Calu3 (cell line): ENCODE data around the gene PKP3. TPM values are rescaled to one million over a fixed set of nuclear protein-coding genes. Genes with fewer than 3 reads are reported as not detected.

Experiments used
- BruUV-seq: library from RNA; stranded (reverse); fragments of 400-500 nt; replicated peaks from 2 replicates; lab custom pipeline; 2021; lab: Mats Ljungman, UMichigan
- CTCF ChIA-PET: fragments of 300-600 bp; sonication (Branson Sonifier 250); formaldehyde crosslinking; loops from one replicate; lab custom pipeline; 2022; ENCODE audit warnings: antibody characterized with exemption; lab: Charles Lee
- DNase-seq: peaks from one replicate; pipeline ENCODE4 v3.0.0; 2022
- H3K27ac Mint-ChIP-seq: one replicate; pipeline ENCODE4 v1.8.0; 2022; ENCODE audit warnings: mixed read lengths; ENCODE audit not compliant: unreplicated experiment
- H3K27me3 Mint-ChIP-seq: one replicate; pipeline ENCODE4 v1.8.0; 2022; ENCODE audit warnings: mixed read lengths; ENCODE audit not compliant: unreplicated experiment
- H3K36me3 Mint-ChIP-seq: one replicate; pipeline ENCODE4 v1.8.0; 2022; ENCODE audit warnings: mild to moderate bottlenecking, moderate library complexity, mixed read lengths; ENCODE audit not compliant: insufficient read depth, unreplicated experiment
- H3K4me1 Mint-ChIP-seq: one replicate; pipeline ENCODE4 v1.8.0; 2022; ENCODE audit warnings: mild to moderate bottlenecking, low read depth, mixed read lengths; ENCODE audit not compliant: unreplicated experiment
- H3K4me3 Mint-ChIP-seq: one replicate; pipeline ENCODE4 v1.8.0; 2022; ENCODE audit warnings: mild to moderate bottlenecking, low read depth, moderate library complexity, mixed read lengths; ENCODE audit not compliant: unreplicated experiment
- H3K9me3 Mint-ChIP-seq: one replicate; pipeline ENCODE4 v1.8.0; 2022; ENCODE audit warnings: low read depth, mixed read lengths; ENCODE audit not compliant: unreplicated experiment
- CTCF ChIP-seq: fragments of 200-600 bp; IDR thresholded peaks from one replicate; pipeline ENCODE4 v1.8.0; 2022; ENCODE audit warnings: antibody characterized with exemption; ENCODE audit not compliant: unreplicated experiment
- intact Hi-C: fragments of 100-400 bp; cut with micrococcal nuclease; formaldehyde crosslinking; loops from one replicate; pipeline ENCODE4 v1.10.0; 2022; ENCODE audit not compliant: unreplicated experiment
- total RNA-seq: library from RNA; stranded (reverse); gene quantifications from 2 replicates; pipeline ENCODE4 v1.2.3, GENCODE V29; 2022

PKP3 gene
- total RNA-seq, 1 experiment from 2014 or later: 128 TPM

- CTCF ChIA-PET: no interaction called here
- intact Hi-C loops: no loop called here
- no peaks in the 10 kb centered on the region for H3K4me1 Mint-ChIP-seq
- TF ChIP-seq CTCF: no peak
- H3K9me3 Mint-ChIP-seq: no peaks in the 10 kb centered on the region
- H3K4me3 Mint-ChIP-seq: no peak overlapping the region
- BruUV-seq: no TSS peak
- DNase-seq: no peak
- H3K27me3 Mint-ChIP-seq: peaks cover 48% of the 10 kb centered on the region
- no peaks in the 10 kb centered on the region for H3K36me3 Mint-ChIP-seq
- H3K27ac Mint-ChIP-seq: no peak overlapping the region
Measured at GRCh38 chr11:380996-381395, 13.0 kb upstream of the PKP3 start.

- CTCF ChIA-PET: no interaction called here
- no TSS peak for BruUV-seq
- Mint-ChIP-seq H3K36me3 (no peaks in the 10 kb centered on the region), H3K27ac (no peak overlapping the region), H3K4me1 (no peaks in the 10 kb centered on the region), H3K27me3 (peaks cover 48% of the 10 kb centered on the region), H3K9me3 (no peaks in the 10 kb centered on the region), H3K4me3 (no peak overlapping the region)
- DNase-seq: no peak
- intact Hi-C loops: no loop called here
- no peak for TF ChIP-seq CTCF
Measured at GRCh38 chr11:381501-382072, 12.4 kb upstream of the PKP3 start.

- Mint-ChIP-seq H3K27ac (no peak overlapping the region), H3K9me3 (no peaks in the 10 kb centered on the region), H3K36me3 (no peaks in the 10 kb centered on the region), H3K27me3 (peaks cover 49% of the 10 kb centered on the region), H3K4me3 (no peak overlapping the region), H3K4me1 (no peaks in the 10 kb centered on the region)
- CTCF ChIA-PET: no interaction called here
- BruUV-seq: no TSS peak
- TF ChIP-seq CTCF: no peak
- intact Hi-C loops: no loop called here
- DNase-seq: no peak
Measured at GRCh38 chr11:382081-382629, 11.9 kb upstream of the PKP3 start.

DNA sequence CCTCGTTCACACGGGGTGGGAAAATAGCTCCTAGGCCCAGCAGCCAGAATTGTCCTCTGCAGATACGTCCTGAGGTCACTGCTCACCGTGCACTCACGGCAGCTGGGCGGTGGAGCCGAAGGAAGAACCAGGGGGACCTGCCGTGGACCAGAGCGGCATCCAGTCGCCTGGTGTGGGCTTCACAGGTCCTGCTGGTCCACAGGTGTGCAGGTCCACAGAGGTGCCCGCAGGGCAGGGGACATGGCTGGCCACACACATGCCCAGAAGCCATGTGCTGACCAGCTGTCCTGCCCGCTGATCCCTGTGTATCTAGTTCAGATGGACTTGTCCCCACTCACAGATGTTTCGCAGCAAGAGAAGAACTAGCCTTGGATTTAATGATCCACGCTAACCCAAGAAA, 10.6 kb upstream of the PKP3 start:
- intact Hi-C loops: no loop called here
- DNase-seq: no peak
- H3K27ac Mint-ChIP-seq: no peak overlapping the region
- no peaks in the 10 kb centered on the region for H3K9me3 Mint-ChIP-seq
- H3K27me3 Mint-ChIP-seq: peaks cover 50% of the 10 kb centered on the region
- H3K36me3 Mint-ChIP-seq: no peaks in the 10 kb centered on the region
- CTCF ChIA-PET: no interaction called here
- no peaks in the 10 kb centered on the region for H3K4me1 Mint-ChIP-seq
- BruUV-seq: no TSS peak
- no peak overlapping the region for H3K4me3 Mint-ChIP-seq
- no peak for TF ChIP-seq CTCF
